Calu3 (cell line): ENCODE data around the gene ALOX5. TPM values are rescaled to one million over a fixed set of nuclear protein-coding genes. Genes with fewer than 3 reads are reported as not detected.
"Not testable (repeated sequence)": the region's sequence is repeated elsewhere in the genome, so short reads cannot be mapped to it uniquely, and the experiment has no call there.

ENCODE experiments used
- BruUV-seq: library from RNA; stranded (reverse); fragments of 400-500 nt; replicated peaks from 2 replicates; lab custom pipeline; 2021; lab: Mats Ljungman, UMichigan
- CTCF ChIA-PET: fragments of 300-600 bp; sonication (Branson Sonifier 250); formaldehyde crosslinking; loops from one replicate; lab custom pipeline; 2022; ENCODE audit warnings: antibody characterized with exemption; lab: Charles Lee
- DNase-seq: peaks from one replicate; pipeline ENCODE4 v3.0.0; 2022
- H3K27ac Mint-ChIP-seq: one replicate; pipeline ENCODE4 v1.8.0; 2022; ENCODE audit warnings: mixed read lengths; ENCODE audit not compliant: unreplicated experiment
- H3K27me3 Mint-ChIP-seq: one replicate; pipeline ENCODE4 v1.8.0; 2022; ENCODE audit warnings: mixed read lengths; ENCODE audit not compliant: unreplicated experiment
- H3K36me3 Mint-ChIP-seq: one replicate; pipeline ENCODE4 v1.8.0; 2022; ENCODE audit warnings: mild to moderate bottlenecking, moderate library complexity, mixed read lengths; ENCODE audit not compliant: insufficient read depth, unreplicated experiment
- H3K4me1 Mint-ChIP-seq: one replicate; pipeline ENCODE4 v1.8.0; 2022; ENCODE audit warnings: mild to moderate bottlenecking, low read depth, mixed read lengths; ENCODE audit not compliant: unreplicated experiment
- H3K4me3 Mint-ChIP-seq: one replicate; pipeline ENCODE4 v1.8.0; 2022; ENCODE audit warnings: mild to moderate bottlenecking, low read depth, moderate library complexity, mixed read lengths; ENCODE audit not compliant: unreplicated experiment
- H3K9me3 Mint-ChIP-seq: one replicate; pipeline ENCODE4 v1.8.0; 2022; ENCODE audit warnings: low read depth, mixed read lengths; ENCODE audit not compliant: unreplicated experiment
- CTCF ChIP-seq: fragments of 200-600 bp; IDR thresholded peaks from one replicate; pipeline ENCODE4 v1.8.0; 2022; ENCODE audit warnings: antibody characterized with exemption; ENCODE audit not compliant: unreplicated experiment
- intact Hi-C: fragments of 100-400 bp; cut with micrococcal nuclease; formaldehyde crosslinking; loops from one replicate; pipeline ENCODE4 v1.10.0; 2022; ENCODE audit not compliant: unreplicated experiment
- total RNA-seq: library from RNA; stranded (reverse); gene quantifications from 2 replicates; pipeline ENCODE4 v1.2.3, GENCODE V29; 2022

ALOX5 gene
- total RNA-seq, 1 experiment from 2014 or later = 44.9 TPM

GRCh38 chr10:45404087-45404769, 30.2 kb downstream of the ALOX5 start:
- H3K4me1 Mint-ChIP-seq = no peaks in the 10 kb centered on the region
- DNase-seq = no peak
- H3K27ac Mint-ChIP-seq = no peak overlapping the region
- no TSS peak for BruUV-seq
- no peak overlapping the region for H3K4me3 Mint-ChIP-seq
- no peaks in the 10 kb centered on the region for H3K9me3 Mint-ChIP-seq
- no peaks in the 10 kb centered on the region for H3K36me3 Mint-ChIP-seq
- no peaks in the 10 kb centered on the region for H3K27me3 Mint-ChIP-seq
- no peak for TF ChIP-seq CTCF
- CTCF ChIA-PET = no interaction called here
- intact Hi-C loops = no loop called here

GRCh38 chr10:45404770-45405120, 30.7 kb downstream of the ALOX5 start:
- no peaks in the 10 kb centered on the region for H3K9me3 Mint-ChIP-seq
- H3K36me3 Mint-ChIP-seq = no peaks in the 10 kb centered on the region
- H3K27ac Mint-ChIP-seq = no peak overlapping the region
- no peak for TF ChIP-seq CTCF
- BruUV-seq = no TSS peak
- no peaks in the 10 kb centered on the region for H3K4me1 Mint-ChIP-seq
- intact Hi-C loops = no loop called here
- H3K4me3 Mint-ChIP-seq = no peak overlapping the region
- CTCF ChIA-PET = no interaction called here
- DNase-seq = no peak
- H3K27me3 Mint-ChIP-seq = no peaks in the 10 kb centered on the region

- BruUV-seq = no TSS peak
- H3K27me3 Mint-ChIP-seq = no peaks in the 10 kb centered on the region
- H3K27ac Mint-ChIP-seq = no peak overlapping the region
- H3K4me3 Mint-ChIP-seq = no peak overlapping the region
- no peaks in the 10 kb centered on the region for H3K4me1 Mint-ChIP-seq
- DNase-seq = no peak
- no peaks in the 10 kb centered on the region for H3K9me3 Mint-ChIP-seq
- no peaks in the 10 kb centered on the region for H3K36me3 Mint-ChIP-seq
- TF ChIP-seq CTCF = no peak
- CTCF ChIA-PET = no interaction called here
- intact Hi-C loops = no loop called here
These were observed 33.5 kb downstream of the ALOX5 start for GRCh38 chr10:45407542-45407941.

GRCh38 chr10:45408421-45409319, 34.7 kb downstream of the ALOX5 start:
- Mint-ChIP-seq H3K4me3 (no peak overlapping the region), H3K4me1 (no peaks in the 10 kb centered on the region), H3K27ac (no peak overlapping the region), H3K9me3 (no peaks in the 10 kb centered on the region), H3K36me3 (no peaks in the 10 kb centered on the region), H3K27me3 (no peaks in the 10 kb centered on the region)
- CTCF ChIA-PET = no interaction called here
- intact Hi-C loops = no loop called here
- no TSS peak for BruUV-seq
- TF ChIP-seq CTCF = no peak
- no peak for DNase-seq

GRCh38 chr10:45409347-45409746, 35.3 kb downstream of the ALOX5 start:
- H3K9me3 Mint-ChIP-seq, CTCF ChIA-PET, BruUV-seq, H3K4me1 Mint-ChIP-seq, H3K4me3 Mint-ChIP-seq, DNase-seq, intact Hi-C loops, H3K27ac Mint-ChIP-seq, H3K36me3 Mint-ChIP-seq, H3K27me3 Mint-ChIP-seq: not testable (repeated sequence)
